ENCODE measurements around the gene ANKMY1.

DNA sequence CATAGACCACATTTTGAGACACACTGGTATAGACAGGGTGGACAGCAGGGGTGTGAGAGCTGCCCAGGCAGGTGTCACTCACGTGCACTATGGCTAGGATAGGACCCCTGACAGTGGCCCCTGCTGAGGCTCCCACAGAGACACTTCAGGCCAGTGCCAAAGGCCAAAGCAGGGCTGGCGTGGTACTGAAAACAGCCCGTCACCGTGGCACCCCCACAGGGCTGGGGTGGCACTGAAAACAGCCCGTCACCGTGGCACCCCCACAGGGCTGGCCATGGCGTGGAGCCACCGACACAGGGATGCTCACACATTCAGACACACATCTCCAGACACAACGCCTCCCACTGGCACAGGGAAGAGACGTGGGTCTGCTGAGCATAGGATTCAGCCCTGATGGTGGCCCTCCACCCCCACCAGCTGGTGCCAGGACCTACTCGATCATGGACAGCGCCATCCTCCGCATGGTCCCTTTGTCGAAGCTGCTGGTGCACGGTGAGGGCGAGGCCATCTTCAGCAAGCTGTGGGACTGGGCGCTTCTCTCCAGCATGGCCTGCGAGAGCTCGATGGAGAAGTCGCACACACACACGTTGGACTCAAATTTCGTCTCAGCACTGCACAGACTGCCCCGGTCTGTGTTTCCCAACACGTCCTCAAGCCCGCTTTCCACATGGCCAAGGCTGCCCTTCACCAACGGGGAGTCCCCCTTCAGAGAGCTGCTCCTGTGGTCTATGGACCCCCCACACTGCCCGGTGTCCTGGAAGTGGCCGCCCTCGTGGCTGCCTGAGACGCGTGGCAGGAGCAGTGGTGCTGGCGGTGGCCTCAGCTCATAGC, 34.1 kb downstream of the ANKMY1 start:
- TF ChIP-seq YY1 (IDR thresholded peaks at IDR 0.05; ENCODE audit: insufficient read depth, insufficient read length), result no peak
- no peak for TF ChIP-seq ZNF274 (IDR thresholded peaks at IDR 0.05; ENCODE audit: low read depth, low read length)

Measured in NT2/D1 (cell line).